ENCODE data around the gene STYX. TPM values are rescaled to one million over a fixed set of nuclear protein-coding genes. Genes with fewer than 3 reads are reported as not detected.

The STYX gene
- total RNA-seq, 3 donors from 2014 or later: 15.1 to 17.7 (median 16.0) TPM

DNA sequence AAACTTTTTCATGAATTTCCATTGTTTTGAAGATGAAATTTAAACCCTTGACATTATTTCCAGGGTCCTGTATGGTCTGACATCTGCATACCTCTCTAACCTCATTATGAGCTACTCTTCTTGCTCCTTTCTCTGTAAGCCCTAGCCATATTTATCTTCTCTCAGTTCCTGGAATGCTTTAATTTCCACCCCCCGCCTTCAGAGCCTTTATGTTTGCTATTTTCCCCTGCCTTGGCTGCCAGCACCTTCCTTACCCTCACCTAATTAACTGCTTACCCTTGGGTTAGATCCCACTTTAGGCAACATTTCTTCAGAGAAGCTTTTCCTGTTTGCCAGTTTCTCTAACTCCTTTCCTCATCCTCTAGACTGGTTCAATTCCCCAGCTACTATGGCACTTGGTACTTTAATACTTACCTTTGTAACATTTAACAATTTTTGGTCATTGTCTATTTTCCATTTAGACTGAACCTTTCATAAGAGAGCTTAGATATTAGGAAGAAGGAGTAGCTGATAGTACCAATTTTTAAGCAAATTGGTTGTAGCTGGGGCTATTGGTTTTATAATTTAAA lies 6.0 kb downstream of the STYX start:
- no peak overlapping the region for H3K27ac ChIP-seq
- no peak overlapping the region for H3K4me3 ChIP-seq
- no peaks in the 10 kb centered on the region for H3K9me3 ChIP-seq
- H3K4me1 ChIP-seq: peaks cover 0 to 5% of the 10 kb centered on the region in 2 donors
- DNase-seq (ENCODE audit: low spot score in 2 of 2): no peak
- H3K36me3 ChIP-seq: no peaks in the 10 kb centered on the region
- intact Hi-C loops (cut with DNase I; ENCODE audit: low total_unique reads): no loop called here
- TF ChIP-seq POLR2AphosphoS5 (IDR thresholded peaks at IDR 0.05) (no peak), CTCF (IDR thresholded peaks at IDR 0.05) (no peak), POLR2A (IDR thresholded peaks at IDR 0.05) (no peak)
- no peaks in the 10 kb centered on the region for H3K27me3 ChIP-seq

GRCh38 chr14:52738409-52738808 lies 8.4 kb downstream of the STYX start:
- H3K27ac ChIP-seq: no peak overlapping the region
- TF ChIP-seq POLR2A (IDR thresholded peaks at IDR 0.05): no peak
- TF ChIP-seq POLR2AphosphoS5 (IDR thresholded peaks at IDR 0.05): no peak
- no peak for TF ChIP-seq CTCF (IDR thresholded peaks at IDR 0.05)
- no peak for DNase-seq (ENCODE audit: low spot score in 2 of 2)
- no peaks in the 10 kb centered on the region for H3K27me3 ChIP-seq
- no peaks in the 10 kb centered on the region for H3K36me3 ChIP-seq
- peaks cover 0 to 5% of the 10 kb centered on the region in 2 donors for H3K4me1 ChIP-seq
- H3K9me3 ChIP-seq: no peaks in the 10 kb centered on the region
- intact Hi-C loops (cut with DNase I; ENCODE audit: low total_unique reads): no loop called here
- no peak overlapping the region for H3K4me3 ChIP-seq

GRCh38 chr14:52740751-52741150 lies 10.8 kb downstream of the STYX start:
- H3K4me1 ChIP-seq: peaks cover 0 to 5% of the 10 kb centered on the region in 2 donors
- TF ChIP-seq POLR2A (IDR thresholded peaks at IDR 0.05) (no peak), CTCF (IDR thresholded peaks at IDR 0.05) (no peak), POLR2AphosphoS5 (IDR thresholded peaks at IDR 0.05) (no peak)
- H3K4me3 ChIP-seq: no peak overlapping the region
- intact Hi-C loops (cut with DNase I; ENCODE audit: low total_unique reads): no loop called here
- H3K27ac ChIP-seq: no peak overlapping the region
- H3K27me3 ChIP-seq: no peaks in the 10 kb centered on the region
- no peaks in the 10 kb centered on the region for H3K9me3 ChIP-seq
- H3K36me3 ChIP-seq: no peaks in the 10 kb centered on the region
- DNase-seq (ENCODE audit: low spot score in 2 of 2): no peak

DNA sequence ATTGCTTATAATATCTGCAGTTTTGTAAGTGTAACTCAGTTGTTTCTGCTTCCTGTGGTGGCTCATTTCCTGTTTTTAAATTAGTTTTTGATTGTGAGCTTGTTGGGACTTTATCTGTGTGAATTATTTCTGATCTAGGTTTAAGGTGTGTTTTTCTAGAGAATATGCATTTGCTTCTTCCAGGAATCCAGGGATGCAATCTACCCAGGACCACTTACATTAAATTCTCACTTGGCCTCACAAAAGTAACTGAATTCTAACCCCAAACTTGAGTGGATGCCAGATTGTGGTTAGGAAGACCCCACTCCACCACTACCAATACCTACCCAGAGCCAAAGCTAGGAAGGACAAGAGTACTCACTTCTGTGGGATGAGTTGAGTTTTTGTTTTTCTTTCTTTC lies 11.9 kb downstream of the STYX start:
- intact Hi-C loops (cut with DNase I; ENCODE audit: low total_unique reads): no loop called here
- no peak for TF ChIP-seq POLR2AphosphoS5 (IDR thresholded peaks at IDR 0.05)
- no peak for TF ChIP-seq CTCF (IDR thresholded peaks at IDR 0.05)
- TF ChIP-seq POLR2A (IDR thresholded peaks at IDR 0.05): no peak
- Histone ChIP-seq H3K4me3 (no peak overlapping the region), H3K9me3 (no peaks in the 10 kb centered on the region), H3K36me3 (no peaks in the 10 kb centered on the region), H3K27ac (no peak overlapping the region), H3K27me3 (no peaks in the 10 kb centered on the region), H3K4me1 (no peaks in the 10 kb centered on the region)
- DNase-seq (ENCODE audit: low spot score in 2 of 2): no peak

- H3K4me1 ChIP-seq: no peaks in the 10 kb centered on the region
- no peak for TF ChIP-seq POLR2AphosphoS5 (IDR thresholded peaks at IDR 0.05)
- TF ChIP-seq CTCF (IDR thresholded peaks at IDR 0.05): no peak
- no peak for TF ChIP-seq POLR2A (IDR thresholded peaks at IDR 0.05)
- no peaks in the 10 kb centered on the region for H3K9me3 ChIP-seq
- intact Hi-C loops (cut with DNase I; ENCODE audit: low total_unique reads): no loop called here
- no peaks in the 10 kb centered on the region for H3K27me3 ChIP-seq
- H3K4me3 ChIP-seq: no peak overlapping the region
- no peak overlapping the region for H3K27ac ChIP-seq
- no peak for DNase-seq (ENCODE audit: low spot score in 2 of 2)
- H3K36me3 ChIP-seq: peaks cover 5% of the 10 kb centered on the region
Observed at GRCh38 chr14:52748647-52749292, 18.8 kb downstream of the STYX start.
